Suprapubic skin (tissue), 3 donors: ENCODE data around the gene CDNF.

Experiments used
- CTCF ChIP-seq, 2 donors: fragments of 200-600 bp in 1 of 2; fragments of 450-650 bp in 1 of 2; sonication (generic) in 1 of 2; IDR thresholded peaks; one replicate each; pipeline ENCODE4 v1.5.1; 2016 to 2019; ENCODE audit warnings: antibody characterized with exemption in 2 of 2, mild to moderate bottlenecking in 1 of 2, moderate library complexity in 1 of 2
- EP300 ChIP-seq: sonication (generic); formaldehyde crosslinking; IDR thresholded peaks from one replicate; pipeline ENCODE4 v1.6.1; 2017; ENCODE audit warnings: antibody characterized with exemption

GRCh38 chr10:14837003-14837756 lies 657 bp downstream of the CDNF start:
- TF ChIP-seq CTCF (IDR thresholded peaks at IDR 0.05), result no peak
- TF ChIP-seq EP300, result peak; percentile 15
